ENCODE data around the gene ANAPC7.
A peak's percentile ranks its signal among the peaks of the same experiment; 100 is the strongest.
"Not testable (repeated sequence)": the region's sequence is repeated elsewhere in the genome, so short reads cannot be mapped to it uniquely, and the experiment has no call there.

Gene ANAPC7

GRCh38 chr12:110403976-110404682 is 621 bp upstream of the ANAPC7 start:
- TF ChIP-seq GATA1 (IDR thresholded peaks at IDR 0.05; ENCODE audit: low read depth, low read length) (no peak), POLR2A (IDR thresholded peaks at IDR 0.05; ENCODE audit: low read length) (peak; percentile 10)
- peak; percentile 83 to 91 for DNase-seq

GRCh38 chr12:110382683-110383082 is 20.8 kb downstream of the ANAPC7 start:
- DNase-seq, result no peak
- TF ChIP-seq POLR2A (IDR thresholded peaks at IDR 0.05; ENCODE audit: low read length) (no peak), GATA1 (IDR thresholded peaks at IDR 0.05; ENCODE audit: low read depth, low read length) (no peak)

- no peak for DNase-seq
- TF ChIP-seq POLR2A (IDR thresholded peaks at IDR 0.05; ENCODE audit: low read length) (no peak), GATA1 (IDR thresholded peaks at IDR 0.05; ENCODE audit: low read depth, low read length) (no peak)
Measured at GRCh38 chr12:110379631-110380030, 23.9 kb downstream of the ANAPC7 start.

GRCh38 chr12:110379197-110379596 is 24.3 kb downstream of the ANAPC7 start:
- no peak for TF ChIP-seq GATA1 (IDR thresholded peaks at IDR 0.05; ENCODE audit: low read depth, low read length)
- no peak for TF ChIP-seq POLR2A (IDR thresholded peaks at IDR 0.05; ENCODE audit: low read length)

GRCh38 chr12:110378131-110378790 is 25.2 kb downstream of the ANAPC7 start:
- DNase-seq, result not testable (repeated sequence)

More at GRCh38 chr12:110379197-110379596, 24.3 kb downstream of the ANAPC7 start:
- no peak for DNase-seq

GRCh38 chr12:110373962-110374611 is 29.4 kb downstream of the ANAPC7 start:
- TF ChIP-seq GATA1 (IDR thresholded peaks at IDR 0.05; ENCODE audit: low read depth, low read length), result no peak
- TF ChIP-seq POLR2A (IDR thresholded peaks at IDR 0.05; ENCODE audit: low read length), result no peak
- no peak for DNase-seq

GRCh38 chr12:110373425-110373824 is 30.1 kb downstream of the ANAPC7 start:
- no peak for TF ChIP-seq GATA1 (IDR thresholded peaks at IDR 0.05; ENCODE audit: low read depth, low read length)
- no peak for TF ChIP-seq POLR2A (IDR thresholded peaks at IDR 0.05; ENCODE audit: low read length)
- no peak for DNase-seq

GRCh38 chr12:110373025-110373424 is 30.5 kb downstream of the ANAPC7 start:
- TF ChIP-seq POLR2A (IDR thresholded peaks at IDR 0.05; ENCODE audit: low read length) (no peak), GATA1 (IDR thresholded peaks at IDR 0.05; ENCODE audit: low read depth, low read length) (no peak)
- DNase-seq, result no peak

GRCh38 chr12:110372056-110372425 is 31.5 kb downstream of the ANAPC7 start:
- no peak for DNase-seq
- no peak for TF ChIP-seq GATA1 (IDR thresholded peaks at IDR 0.05; ENCODE audit: low read depth, low read length)

- DNase-seq, result no peak
- TF ChIP-seq POLR2A (IDR thresholded peaks at IDR 0.05; ENCODE audit: low read length), result no peak
Measured at GRCh38 chr12:110371408-110372055, 32.0 kb downstream of the ANAPC7 start.

GRCh38 chr12:110370732-110371231 is 32.7 kb downstream of the ANAPC7 start:
- no peak for TF ChIP-seq GATA1 (IDR thresholded peaks at IDR 0.05; ENCODE audit: low read depth, low read length)
- TF ChIP-seq POLR2A (IDR thresholded peaks at IDR 0.05; ENCODE audit: low read length), result no peak
- DNase-seq, result no peak

GRCh38 chr12:110369992-110370391 is 33.5 kb downstream of the ANAPC7 start:
- TF ChIP-seq POLR2A (IDR thresholded peaks at IDR 0.05; ENCODE audit: low read length) (no peak), GATA1 (IDR thresholded peaks at IDR 0.05; ENCODE audit: low read depth, low read length) (no peak)
- DNase-seq, result no peak

- TF ChIP-seq POLR2A (IDR thresholded peaks at IDR 0.05; ENCODE audit: low read length) (no peak), GATA1 (IDR thresholded peaks at IDR 0.05; ENCODE audit: low read depth, low read length) (no peak)
- no peak for DNase-seq
Measured at GRCh38 chr12:110367181-110367864, 36.2 kb downstream of the ANAPC7 start.

All from erythroblast (primary cell).